ENCODE data around the gene IRF8.

DNA sequence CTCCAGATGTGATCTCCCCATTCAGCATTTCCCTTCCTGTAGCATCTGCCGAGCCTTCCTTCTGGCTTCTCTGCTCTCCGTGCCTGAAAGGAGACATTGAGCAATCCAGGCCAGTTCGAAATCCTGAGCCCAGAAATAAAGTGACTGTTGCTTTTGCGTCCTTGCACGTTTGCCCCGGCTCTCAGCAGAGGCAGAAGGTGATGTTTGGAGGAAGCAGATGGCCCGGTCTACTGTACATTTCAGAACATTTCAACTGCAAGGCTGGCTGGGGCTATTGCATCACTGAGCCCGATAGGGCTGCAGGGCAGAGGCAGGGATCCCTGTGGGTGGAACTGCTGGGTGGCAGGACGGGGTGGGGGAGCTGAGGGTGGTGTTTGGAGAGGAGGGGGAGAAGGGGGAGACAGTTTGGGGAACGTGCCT, 29.4 kb downstream of the IRF8 start:
- TF ChIP-seq, protein P1, sequence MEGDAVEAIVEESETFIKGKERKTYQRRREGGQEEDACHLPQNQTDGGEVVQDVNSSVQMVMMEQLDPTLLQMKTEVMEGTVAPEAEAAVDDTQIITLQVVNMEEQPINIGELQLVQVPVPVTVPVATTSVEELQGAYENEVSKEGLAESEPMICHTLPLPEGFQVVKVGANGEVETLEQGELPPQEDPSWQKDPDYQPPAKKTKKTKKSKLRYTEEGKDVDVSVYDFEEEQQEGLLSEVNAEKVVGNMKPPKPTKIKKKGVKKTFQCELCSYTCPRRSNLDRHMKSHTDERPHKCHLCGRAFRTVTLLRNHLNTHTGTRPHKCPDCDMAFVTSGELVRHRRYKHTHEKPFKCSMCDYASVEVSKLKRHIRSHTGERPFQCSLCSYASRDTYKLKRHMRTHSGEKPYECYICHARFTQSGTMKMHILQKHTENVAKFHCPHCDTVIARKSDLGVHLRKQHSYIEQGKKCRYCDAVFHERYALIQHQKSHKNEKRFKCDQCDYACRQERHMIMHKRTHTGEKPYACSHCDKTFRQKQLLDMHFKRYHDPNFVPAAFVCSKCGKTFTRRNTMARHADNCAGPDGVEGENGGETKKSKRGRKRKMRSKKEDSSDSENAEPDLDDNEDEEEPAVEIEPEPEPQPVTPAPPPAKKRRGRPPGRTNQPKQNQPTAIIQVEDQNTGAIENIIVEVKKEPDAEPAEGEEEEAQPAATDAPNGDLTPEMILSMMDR (conservative IDR thresholded peaks at IDR 0.05; ENCODE audit: low read length): no peak
- TF ChIP-seq EZH2phosphoT487 (IDR thresholded peaks at IDR 0.05; ENCODE audit: borderline replicate concordance): no peak
